PFSK-1 (cell line): Measurements from ENCODE around the gene PARD3B.

Source experiments
- FOXP2 ChIP-seq: optimal IDR thresholded peaks from 2 replicates; pipeline ENCODE3; 2011; ENCODE audit warnings: borderline replicate concordance, control low read depth, inconsistent platforms; ENCODE audit not compliant: insufficient read depth; ENCODE audit errors: extremely low read length, extremely low read depth
- POLR2AphosphoS5 ChIP-seq: IDR thresholded peaks from 2 replicates; pipeline ENCODE4 v1.6.1; 2012; ENCODE audit warnings: low read depth, mild to moderate bottlenecking, control low read depth, low read length, moderate library complexity
- TAF1 ChIP-seq: IDR thresholded peaks from 2 replicates; pipeline ENCODE4 v1.6.1; 2012; ENCODE audit warnings: low read length, control low read depth, borderline replicate concordance; ENCODE audit not compliant: insufficient read depth
- TF ChIP-seq, protein P1 (sequence below), 2 experiments: IDR thresholded peaks; 2 replicates each; pipeline versions ENCODE4 v1.6.1 to v1.8.0; 2011 to 2012; ENCODE audit warnings: low read depth in 2 of 2, low read length in 2 of 2, control low read depth in 1 of 2, inconsistent platforms in 1 of 2, mild to moderate bottlenecking in 1 of 2, moderate library complexity in 1 of 2; ENCODE audit not compliant: insufficient read depth in 1 of 2

DNA sequence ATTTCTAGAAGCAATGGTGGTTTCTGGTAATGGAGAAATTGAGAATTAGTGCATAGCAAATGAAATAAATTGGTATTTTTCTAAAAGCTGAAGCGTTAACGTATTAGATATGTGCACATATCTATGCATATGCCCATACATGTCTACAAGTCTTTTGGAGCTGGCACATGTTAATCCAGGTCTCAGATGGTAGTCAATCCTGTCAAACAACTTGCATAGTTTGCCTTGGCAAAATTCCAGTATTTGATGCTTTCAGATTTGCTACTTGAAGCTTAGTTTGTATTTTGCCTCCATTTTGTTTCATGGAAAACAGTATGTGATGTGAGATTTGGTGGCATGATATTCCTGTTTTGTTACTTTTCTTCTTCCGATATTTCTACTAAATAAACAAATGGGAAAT, 304.6 kb downstream of the PARD3B start:
- TF ChIP-seq POLR2AphosphoS5, result no peak
- TF ChIP-seq, protein P1, sequence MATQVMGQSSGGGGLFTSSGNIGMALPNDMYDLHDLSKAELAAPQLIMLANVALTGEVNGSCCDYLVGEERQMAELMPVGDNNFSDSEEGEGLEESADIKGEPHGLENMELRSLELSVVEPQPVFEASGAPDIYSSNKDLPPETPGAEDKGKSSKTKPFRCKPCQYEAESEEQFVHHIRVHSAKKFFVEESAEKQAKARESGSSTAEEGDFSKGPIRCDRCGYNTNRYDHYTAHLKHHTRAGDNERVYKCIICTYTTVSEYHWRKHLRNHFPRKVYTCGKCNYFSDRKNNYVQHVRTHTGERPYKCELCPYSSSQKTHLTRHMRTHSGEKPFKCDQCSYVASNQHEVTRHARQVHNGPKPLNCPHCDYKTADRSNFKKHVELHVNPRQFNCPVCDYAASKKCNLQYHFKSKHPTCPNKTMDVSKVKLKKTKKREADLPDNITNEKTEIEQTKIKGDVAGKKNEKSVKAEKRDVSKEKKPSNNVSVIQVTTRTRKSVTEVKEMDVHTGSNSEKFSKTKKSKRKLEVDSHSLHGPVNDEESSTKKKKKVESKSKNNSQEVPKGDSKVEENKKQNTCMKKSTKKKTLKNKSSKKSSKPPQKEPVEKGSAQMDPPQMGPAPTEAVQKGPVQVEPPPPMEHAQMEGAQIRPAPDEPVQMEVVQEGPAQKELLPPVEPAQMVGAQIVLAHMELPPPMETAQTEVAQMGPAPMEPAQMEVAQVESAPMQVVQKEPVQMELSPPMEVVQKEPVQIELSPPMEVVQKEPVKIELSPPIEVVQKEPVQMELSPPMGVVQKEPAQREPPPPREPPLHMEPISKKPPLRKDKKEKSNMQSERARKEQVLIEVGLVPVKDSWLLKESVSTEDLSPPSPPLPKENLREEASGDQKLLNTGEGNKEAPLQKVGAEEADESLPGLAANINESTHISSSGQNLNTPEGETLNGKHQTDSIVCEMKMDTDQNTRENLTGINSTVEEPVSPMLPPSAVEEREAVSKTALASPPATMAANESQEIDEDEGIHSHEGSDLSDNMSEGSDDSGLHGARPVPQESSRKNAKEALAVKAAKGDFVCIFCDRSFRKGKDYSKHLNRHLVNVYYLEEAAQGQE (IDR thresholded peaks at IDR 0.05; ENCODE audit: insufficient read depth in 1 of 2, low read depth in 2 of 2, low read length in 2 of 2), result no peak
- TF ChIP-seq TAF1, result no peak
- no peak for TF ChIP-seq FOXP2
